GM12872 (cell line): ENCODE measurements around the gene SLC6A11.

Source experiments
- CTCF ChIP-seq: IDR thresholded peaks from 3 replicates; pipeline ENCODE4 v1.5.1; 2011; ENCODE audit warnings: low read depth, mild to moderate bottlenecking, low read length, moderate library complexity; ENCODE audit not compliant: insufficient read depth

Gene SLC6A11

GRCh38 chr3:10780243-10780642, 35.8 kb upstream of the SLC6A11 start:
- TF ChIP-seq CTCF: no peak

- no peak for TF ChIP-seq CTCF
Observed at GRCh38 chr3:10780922-10781321, 35.1 kb upstream of the SLC6A11 start.

- TF ChIP-seq CTCF: no peak
Observed at GRCh38 chr3:10781981-10782380, 34.0 kb upstream of the SLC6A11 start.

- TF ChIP-seq CTCF: peak; percentile 85
Observed at GRCh38 chr3:10783360-10784351, 32.4 kb upstream of the SLC6A11 start.

GRCh38 chr3:10786640-10787039, 29.4 kb upstream of the SLC6A11 start:
- TF ChIP-seq CTCF: no peak

- no peak for TF ChIP-seq CTCF
Observed at GRCh38 chr3:10788451-10788850, 27.6 kb upstream of the SLC6A11 start.

GRCh38 chr3:10790713-10791112, 25.3 kb upstream of the SLC6A11 start:
- TF ChIP-seq CTCF: no peak
